B cell (primary cell): ENCODE data around the gene ACOXL. TPM values are rescaled to one million over a fixed set of nuclear protein-coding genes. Genes with fewer than 3 reads are reported as not detected.
A peak's percentile ranks its signal among the peaks of the same experiment; 100 is the strongest.

ENCODE experiments used
- ATAC-seq: fragments of 200-7000 bp; cut with Tn5 transposase; one replicate; pipeline ENCODE4 v1.10.0; 2021; ENCODE audit warnings: low read depth, mild to moderate bottlenecking, moderate number of reproducible peaks, moderate library complexity
- CTCF ChIA-PET: fragments of 350-600 bp; sonication (Branson Sonifier 250); formaldehyde crosslinking; loops from one replicate; lab custom pipeline; 2021; ENCODE audit warnings: antibody characterized with exemption, inconsistent platforms; lab: Charles Lee
- POLR2A ChIA-PET: fragments of 350-600 bp; sonication (Branson Sonifier 250); formaldehyde crosslinking; loops from one replicate; lab custom pipeline; 2021; ENCODE audit warnings: antibody characterized with exemption; lab: Charles Lee
- DNase-seq: peaks from one replicate; pipeline ENCODE4 v3.0.0; 2013
- H2AFZ ChIP-seq: 2 replicates; pipeline ENCODE4 v1.6.1; 2012; ENCODE audit warnings: mild to moderate bottlenecking, low read depth, low read length; ENCODE audit not compliant: insufficient read depth, poor library complexity, severe bottlenecking
- H3K27ac ChIP-seq, 2 donors: 1 replicate in 1 of 2; 2 replicates in 1 of 2; pipeline ENCODE4 v1.5.1; 2012 to 2013; ENCODE audit warnings: low read length in 2 of 2, mild to moderate bottlenecking in 2 of 2, moderate library complexity in 1 of 2
- H3K27me3 ChIP-seq, 4 experiments: fragments of 200-600 bp in 1 of 4; sonication (generic) in 1 of 4; replicated peaks in 1 of 4; 1 replicate in 2 of 4; 2 replicates in 2 of 4; pipeline versions ENCODE4 v1.6.1 to v1.7.0; 2013 to 2016; ENCODE audit warnings: low read length in 3 of 4, mild to moderate bottlenecking in 2 of 4, mixed read lengths in 1 of 4, moderate library complexity in 1 of 4; ENCODE audit not compliant: insufficient read depth in 4 of 4, control insufficient read depth in 3 of 4; ENCODE audit errors: control extremely low read depth in 1 of 4
- H3K36me3 ChIP-seq, 2 experiments: replicated peaks in 1 of 2; 1 replicate in 1 of 2; 2 replicates in 1 of 2; pipeline versions ENCODE4 v1.6.1 to v1.7.1; 2013; ENCODE audit warnings: low read length in 1 of 2; ENCODE audit not compliant: insufficient read depth in 2 of 2, control insufficient read depth in 1 of 2; ENCODE audit errors: control extremely low read depth in 1 of 2, extremely low read depth in 1 of 2
- H3K4me1 ChIP-seq, 2 donors: fragments of 200-600 bp in 1 of 2; sonication (generic) in 1 of 2; 1 replicate in 1 of 2; 2 replicates in 1 of 2; pipeline versions ENCODE4 v1.5.1 to v1.6.1; 2013 to 2017; ENCODE audit warnings: low read length in 2 of 2; ENCODE audit not compliant: control insufficient read depth in 2 of 2, insufficient read depth in 2 of 2
- H3K4me2 ChIP-seq: replicated peaks from 2 replicates; pipeline ENCODE3; 2012; ENCODE audit warnings: mild to moderate bottlenecking, low read depth, low read length; ENCODE audit not compliant: poor library complexity, severe bottlenecking
- H3K4me3 ChIP-seq, 5 experiments: fragments of 200-600 bp in 1 of 5; sonication (generic) in 1 of 5; 1 replicate in 3 of 5; 2 replicates in 2 of 5; pipeline versions ENCODE4 v1.5.1 to v1.7.0; 2011 to 2016; ENCODE audit warnings: low read length in 4 of 5, mild to moderate bottlenecking in 4 of 5, low read depth in 2 of 5, control low read depth in 1 of 5, moderate library complexity in 1 of 5; ENCODE audit not compliant: insufficient read depth in 1 of 5; ENCODE audit errors: control extremely low read depth in 1 of 5, extremely low read depth in 1 of 5
- H3K79me2 ChIP-seq: fragments of 200-600 bp; sonication (generic); one replicate; pipeline ENCODE4 v1.6.0; 2016; ENCODE audit warnings: low read length; ENCODE audit not compliant: control insufficient read depth, insufficient read depth
- H3K9ac ChIP-seq: fragments of 200-600 bp; sonication (generic); 2 replicates; pipeline ENCODE4 v1.6.1; 2017; ENCODE audit warnings: mild to moderate bottlenecking, low read length, moderate library complexity
- H3K9me3 ChIP-seq, 3 donors: one replicate each; pipeline versions ENCODE4 v1.6.1 to v1.7.1; 2013; ENCODE audit warnings: low read length in 2 of 3; ENCODE audit not compliant: control insufficient read depth in 2 of 3, insufficient read depth in 1 of 3; ENCODE audit errors: control extremely low read depth in 1 of 3
- H4K20me1 ChIP-seq: 2 replicates; pipeline ENCODE4 v1.6.0; 2012; ENCODE audit warnings: mild to moderate bottlenecking, low read length; ENCODE audit not compliant: insufficient read depth, control insufficient read depth, poor library complexity, severe bottlenecking
- H3K27ac Mint-ChIP-seq: one replicate; pipeline ENCODE4 v1.8.0; 2021; ENCODE audit warnings: mixed read lengths
- H3K27me3 Mint-ChIP-seq: one replicate; pipeline ENCODE4 v1.8.0; 2021; ENCODE audit warnings: mixed read lengths
- H3K4me1 Mint-ChIP-seq: one replicate; pipeline ENCODE4 v1.8.0; 2021; ENCODE audit warnings: mixed read lengths
- H3K4me3 Mint-ChIP-seq: one replicate; pipeline ENCODE4 v1.8.0; 2021; ENCODE audit warnings: mixed read lengths
- H3K9me3 Mint-ChIP-seq: one replicate; pipeline ENCODE4 v1.8.0; 2022; ENCODE audit warnings: mixed read lengths; ENCODE audit not compliant: insufficient read depth
- EZH2 ChIP-seq: IDR thresholded peaks from 2 replicates; pipeline ENCODE4 v1.6.1; 2012; ENCODE audit warnings: borderline replicate concordance, low read depth, mild to moderate bottlenecking, moderate library complexity, low read length; ENCODE audit not compliant: insufficient read depth, poor library complexity, severe bottlenecking
- WGBS: methylation state at CpG from one replicate; pipeline ENCODE4 v1.1.5; 2013; ENCODE audit warnings: missing lambda C conversion rate; ENCODE audit not compliant: insufficient coverage; 5-methylcytosine and 5-hydroxymethylcytosine counted together
- intact Hi-C: fragments of 100-400 bp; cut with micrococcal nuclease; formaldehyde crosslinking; loops from one replicate; pipeline ENCODE4 v1.10.0; 2022
- polyA plus RNA-seq: library from polyadenylated mRNA; depleted of rRNA; stranded (reverse); fragments of >200 nt; gene quantifications from 2 replicates; pipeline ENCODE4 v1.2.3, GENCODE V29; 2012
- total RNA-seq, 2 donors: library from RNA; stranded (reverse); fragments of 120-200 nt in 1 of 2; gene quantifications; 1 replicate in 1 of 2; 2 replicates in 1 of 2; pipeline versions ENCODE4 v1.2.3 to v1.2.4, GENCODE V29; 2013 to 2022
- TF ChIP-seq, protein P1 (sequence below): fragments of 200-600 bp; IDR thresholded peaks from one replicate; pipeline ENCODE4 v1.8.0; 2022; ENCODE audit warnings: antibody characterized with exemption, mild to moderate bottlenecking

ACOXL gene
- total and polyA plus RNA-seq, 2 donors (not counting 1 experiment from before 2014, with no cell fraction given): 0.06 TPM; not detected in 1

DNA sequence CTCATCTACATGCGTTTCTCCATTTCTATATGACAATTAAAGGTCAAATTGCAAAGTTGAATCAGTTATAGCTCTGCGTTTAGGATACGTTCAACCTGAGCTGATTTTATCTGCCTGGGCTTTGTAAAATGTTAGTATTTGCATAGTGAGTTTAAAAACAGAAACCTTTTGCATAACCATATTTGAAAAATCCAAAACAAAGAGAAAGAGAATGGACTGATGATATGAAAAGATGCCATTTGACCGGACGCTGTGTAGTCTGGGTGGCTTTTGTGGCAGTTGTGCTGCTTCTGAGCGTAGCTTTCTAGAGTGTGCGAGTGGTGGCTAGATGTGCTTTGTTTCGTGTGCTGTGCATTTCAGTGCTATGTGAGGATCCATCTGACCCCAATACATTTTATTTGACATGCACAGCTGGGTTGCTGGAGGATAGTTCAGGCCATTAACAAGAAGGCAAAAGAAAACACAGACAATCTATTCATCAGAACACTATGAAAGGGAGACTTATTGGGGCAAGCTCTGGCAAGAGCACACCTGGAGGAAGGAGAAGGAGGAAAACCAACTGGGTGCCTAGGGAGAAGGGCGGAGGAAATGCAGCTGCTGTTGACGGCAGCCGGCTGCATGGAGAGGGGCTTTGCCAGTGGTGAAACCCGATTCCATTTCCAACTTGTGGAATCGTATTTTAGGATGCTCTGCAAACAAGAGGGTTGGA, 126.8 kb downstream of the ACOXL start:
- H3K9me3 ChIP-seq: no peaks in the 10 kb centered on the region
- peak; percentile 11 for ATAC-seq
- H3K36me3 ChIP-seq: no peaks in the 10 kb centered on the region
- H3K4me1 ChIP-seq: peaks cover 21 to 26% of the 10 kb centered on the region in 2 donors
- peaks cover 17% of the 10 kb centered on the region for H3K27me3 Mint-ChIP-seq
- H3K27me3 ChIP-seq: peaks cover 0 to 4% (median 2%) of the 10 kb centered on the region in 4 experiments
- WGBS: 74% methylated on average over 8 of the region's 13 CpGs
- peaks cover 30% of the 10 kb centered on the region for H3K4me1 Mint-ChIP-seq
- H3K79me2 ChIP-seq: no peaks in the 10 kb centered on the region
- peak overlapping the region; percentile 74 for H3K27ac Mint-ChIP-seq
- no peak for DNase-seq
- H3K4me2 ChIP-seq: peak overlapping the region; percentile 45
- intact Hi-C loops: no loop called here
- H3K27ac ChIP-seq: peak overlapping the region in 1 of 2 donors; percentile 18
- H4K20me1 ChIP-seq: no peaks in the 10 kb centered on the region
- CTCF ChIA-PET: interaction anchor here (1.5 to 2.2 kb wide), 2 partner anchors 47 to 258 kb away, joined by 5 to 16 read pairs; no protein-coding TSS in a partner anchor
- peak overlapping the region; percentile 18 for H3K9ac ChIP-seq
- no peak overlapping the region for H3K4me3 ChIP-seq
- no peaks in the 10 kb centered on the region for H3K9me3 Mint-ChIP-seq
- H2AFZ ChIP-seq: peak overlapping the region; percentile 32
- peak overlapping the region; percentile 66 for H3K4me3 Mint-ChIP-seq
- POLR2A ChIA-PET: interaction anchor here (0.6 kb wide), 1 partner anchor 261 kb away, joined by 7 read pairs; no protein-coding TSS in a partner anchor
- TF ChIP-seq EZH2: no peak
- TF ChIP-seq, protein P1, sequence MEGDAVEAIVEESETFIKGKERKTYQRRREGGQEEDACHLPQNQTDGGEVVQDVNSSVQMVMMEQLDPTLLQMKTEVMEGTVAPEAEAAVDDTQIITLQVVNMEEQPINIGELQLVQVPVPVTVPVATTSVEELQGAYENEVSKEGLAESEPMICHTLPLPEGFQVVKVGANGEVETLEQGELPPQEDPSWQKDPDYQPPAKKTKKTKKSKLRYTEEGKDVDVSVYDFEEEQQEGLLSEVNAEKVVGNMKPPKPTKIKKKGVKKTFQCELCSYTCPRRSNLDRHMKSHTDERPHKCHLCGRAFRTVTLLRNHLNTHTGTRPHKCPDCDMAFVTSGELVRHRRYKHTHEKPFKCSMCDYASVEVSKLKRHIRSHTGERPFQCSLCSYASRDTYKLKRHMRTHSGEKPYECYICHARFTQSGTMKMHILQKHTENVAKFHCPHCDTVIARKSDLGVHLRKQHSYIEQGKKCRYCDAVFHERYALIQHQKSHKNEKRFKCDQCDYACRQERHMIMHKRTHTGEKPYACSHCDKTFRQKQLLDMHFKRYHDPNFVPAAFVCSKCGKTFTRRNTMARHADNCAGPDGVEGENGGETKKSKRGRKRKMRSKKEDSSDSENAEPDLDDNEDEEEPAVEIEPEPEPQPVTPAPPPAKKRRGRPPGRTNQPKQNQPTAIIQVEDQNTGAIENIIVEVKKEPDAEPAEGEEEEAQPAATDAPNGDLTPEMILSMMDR: no peak

DNA sequence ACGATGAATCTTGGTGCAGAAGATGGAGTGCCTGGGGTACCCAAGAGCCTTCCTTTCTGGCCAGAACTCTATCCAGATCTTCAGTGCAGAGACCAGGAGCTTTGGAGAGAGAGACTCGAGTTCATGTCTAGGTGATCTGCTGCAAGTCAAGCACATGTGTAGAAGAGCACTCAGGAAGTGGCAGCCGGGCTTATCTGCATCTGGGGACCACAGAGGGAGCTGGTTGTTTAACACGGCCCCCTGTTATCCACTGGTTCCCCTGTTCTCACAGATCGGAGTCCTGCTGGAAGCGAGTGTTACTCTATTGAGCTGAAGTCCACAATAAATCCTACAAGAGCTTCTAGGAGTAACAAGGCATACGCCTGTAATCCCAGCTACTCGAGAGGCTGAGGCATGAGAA, 128.3 kb downstream of the ACOXL start:
- ChIA-PET CTCF (no interaction called here), POLR2A (no interaction called here)
- H3K4me1 Mint-ChIP-seq: peaks cover 21% of the 10 kb centered on the region
- H3K27ac ChIP-seq: no peak overlapping the region
- no peak overlapping the region for H3K4me3 ChIP-seq
- 66% methylated on average over 8 of the region's 8 CpGs for WGBS
- no peaks in the 10 kb centered on the region for H3K79me2 ChIP-seq
- no peak for ATAC-seq
- no peak overlapping the region for H3K4me2 ChIP-seq
- no peak overlapping the region for H3K4me3 Mint-ChIP-seq
- peaks cover 13 to 14% of the 10 kb centered on the region in 2 donors for H3K4me1 ChIP-seq
- TF ChIP-seq, protein P1: no peak
- TF ChIP-seq EZH2: no peak
- no peak overlapping the region for H2AFZ ChIP-seq
- intact Hi-C loops: no loop called here
- no peaks in the 10 kb centered on the region for H3K9me3 Mint-ChIP-seq
- no peaks in the 10 kb centered on the region for H3K36me3 ChIP-seq
- H3K9ac ChIP-seq: no peak overlapping the region
- H4K20me1 ChIP-seq: no peaks in the 10 kb centered on the region
- DNase-seq: no peak
- no peaks in the 10 kb centered on the region for H3K9me3 ChIP-seq
- H3K27me3 ChIP-seq: peaks cover 0 to 4% (median 2%) of the 10 kb centered on the region in 4 experiments
- H3K27me3 Mint-ChIP-seq: peaks cover 17% of the 10 kb centered on the region
- H3K27ac Mint-ChIP-seq: no peak overlapping the region
